RCC 7860 (cell line): Measurements from ENCODE around the gene LRRFIP2.

Experiments
- DNase-seq: peaks from one replicate; pipeline ENCODE4 v3.0.0-alpha.2; 2015; ENCODE audit warnings: low spot score
- FAIRE-seq: peaks from 2 replicates; lab custom pipeline; 2012; peaks lifted over from hg19 to GRCh38; lab: Jason Lieb, UNC

LRRFIP2 gene

DNA sequence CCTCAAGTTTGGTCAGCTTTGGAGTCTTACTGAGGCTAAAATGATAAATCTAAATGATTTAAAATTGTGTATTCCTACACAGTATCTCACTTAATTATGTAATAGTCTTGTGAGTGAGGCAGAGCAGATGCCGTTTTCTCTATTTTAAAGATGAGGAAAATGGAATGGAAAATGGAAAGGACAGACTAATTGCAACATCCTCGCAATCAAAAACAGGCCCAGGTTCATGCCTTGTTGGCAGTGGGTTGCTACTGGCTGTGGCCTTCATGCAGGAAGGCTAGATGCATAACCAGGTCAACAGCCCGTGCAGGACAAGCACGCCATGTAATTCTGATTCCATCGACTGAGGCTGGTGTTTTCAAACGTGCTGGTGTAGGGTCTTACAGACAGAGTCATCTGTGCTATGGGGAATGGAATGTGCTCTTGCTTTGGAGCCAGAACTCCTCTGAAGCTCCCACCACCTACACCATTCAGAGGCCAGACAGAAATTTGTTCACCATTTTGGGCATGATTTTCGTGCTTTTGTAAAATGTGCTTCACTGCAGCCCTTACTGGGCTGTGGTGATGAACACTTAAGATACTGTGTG is 143.2 kb downstream of the LRRFIP2 start:
- FAIRE-seq (no peak), DNase-seq (no peak)

- DNase-seq: no peak
- no peak for FAIRE-seq
Measured at GRCh38 chr3:37030588-37030987, 143.8 kb downstream of the LRRFIP2 start.

DNA sequence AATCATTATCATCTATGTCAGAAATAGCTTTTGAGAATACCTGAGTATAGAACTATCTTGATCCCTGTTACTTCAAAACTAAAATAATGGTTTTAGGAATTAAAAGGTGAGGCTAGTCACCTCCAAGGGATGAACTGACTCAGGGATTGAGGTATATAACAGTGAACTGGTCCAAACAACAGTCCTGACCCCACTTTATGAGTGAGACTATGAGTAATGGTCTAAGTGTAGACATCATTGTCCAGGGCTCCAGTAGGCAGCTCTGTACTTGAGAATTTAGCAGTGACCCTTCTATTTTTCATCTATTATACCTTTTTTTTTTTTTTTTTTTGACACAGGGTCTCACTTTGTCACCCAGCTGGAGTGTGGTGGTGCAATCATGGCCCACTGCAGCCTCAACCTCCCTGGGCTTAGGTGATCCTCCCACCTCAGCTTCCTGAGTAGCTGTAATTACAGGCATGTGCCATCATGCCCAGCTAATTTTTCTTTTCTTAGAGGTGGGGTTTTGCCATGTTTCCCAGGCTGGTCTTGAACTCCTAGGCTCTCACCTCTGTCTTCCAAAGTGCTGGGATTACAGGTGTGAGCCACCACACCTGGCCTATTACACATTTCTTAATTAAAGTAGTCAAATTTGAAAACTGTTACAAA is 144.7 kb downstream of the LRRFIP2 start:
- FAIRE-seq (no peak), DNase-seq (no peak)

- FAIRE-seq: no peak
- no peak for DNase-seq
Measured at GRCh38 chr3:37029111-37029510, 145.3 kb downstream of the LRRFIP2 start.

DNA sequence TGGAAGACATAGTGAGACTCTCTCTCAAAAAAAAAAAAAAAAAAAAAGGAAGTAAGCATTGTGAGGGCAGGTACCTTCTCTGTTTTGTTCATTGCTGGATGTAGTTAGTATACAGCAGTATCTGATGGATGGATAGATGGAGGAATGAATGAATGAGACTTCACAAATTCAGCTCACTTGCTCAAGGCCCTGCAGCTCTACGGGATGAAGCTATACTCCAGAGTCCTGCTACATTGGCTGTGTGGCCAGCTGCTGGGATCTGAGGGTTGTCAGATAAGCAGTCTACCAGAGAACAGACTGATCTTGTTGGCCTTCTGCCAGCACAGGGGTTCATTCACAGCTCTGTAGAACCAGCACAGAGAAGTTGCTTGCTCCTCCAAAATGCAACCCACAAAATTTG is 146.1 kb downstream of the LRRFIP2 start:
- no peak for FAIRE-seq
- DNase-seq: no peak

- no peak for FAIRE-seq
Measured at GRCh38 chr3:37026851-37027250, 147.5 kb downstream of the LRRFIP2 start.

GRCh38 chr3:37025561-37026335 is 148.6 kb downstream of the LRRFIP2 start:
- no peak for DNase-seq
- no peak for FAIRE-seq

More at GRCh38 chr3:37026851-37027250, 147.5 kb downstream of the LRRFIP2 start:
- DNase-seq: no peak

GRCh38 chr3:37024820-37025405 is 149.5 kb downstream of the LRRFIP2 start:
- DNase-seq (no peak), FAIRE-seq (no peak)

DNA sequence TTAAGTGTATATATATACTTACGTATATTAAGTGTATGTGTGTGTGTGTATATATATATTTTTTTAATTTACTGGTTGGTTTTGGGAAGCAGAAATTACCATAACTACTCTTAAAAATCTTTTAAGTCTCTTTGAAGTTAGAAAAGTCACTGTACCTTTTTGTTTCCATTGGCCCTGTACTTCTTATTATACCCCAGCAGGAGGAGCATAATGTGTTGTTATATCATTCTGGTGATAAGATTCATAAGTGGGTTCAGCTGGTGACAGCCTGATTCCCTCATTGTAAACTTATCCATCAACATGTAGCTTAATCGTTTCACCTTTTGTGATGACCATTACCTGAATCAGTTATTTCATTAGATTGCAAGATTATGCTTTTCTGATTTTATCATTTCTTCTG is 150.3 kb downstream of the LRRFIP2 start:
- FAIRE-seq: no peak
- peak; percentile 8 for DNase-seq

DNA sequence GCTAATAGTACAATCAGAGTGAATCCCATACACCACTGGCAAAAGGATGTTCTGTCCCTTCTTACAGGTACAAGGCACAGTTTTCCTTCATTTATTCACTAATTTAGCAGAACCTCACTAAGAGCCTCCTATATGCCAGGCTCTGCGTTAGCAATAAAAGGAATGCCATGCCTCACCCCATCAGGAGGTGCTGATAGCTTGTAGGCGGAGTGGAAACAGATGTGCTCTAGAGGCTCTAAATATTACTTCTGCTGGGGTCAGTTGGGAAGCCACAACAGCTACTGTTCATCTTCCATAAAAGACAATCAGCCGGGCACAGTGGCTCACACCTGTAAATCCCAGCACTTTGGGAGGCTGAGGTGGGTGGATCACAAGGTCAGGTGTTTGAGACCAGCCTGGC is 156.7 kb downstream of the LRRFIP2 start:
- FAIRE-seq: no peak

DNA sequence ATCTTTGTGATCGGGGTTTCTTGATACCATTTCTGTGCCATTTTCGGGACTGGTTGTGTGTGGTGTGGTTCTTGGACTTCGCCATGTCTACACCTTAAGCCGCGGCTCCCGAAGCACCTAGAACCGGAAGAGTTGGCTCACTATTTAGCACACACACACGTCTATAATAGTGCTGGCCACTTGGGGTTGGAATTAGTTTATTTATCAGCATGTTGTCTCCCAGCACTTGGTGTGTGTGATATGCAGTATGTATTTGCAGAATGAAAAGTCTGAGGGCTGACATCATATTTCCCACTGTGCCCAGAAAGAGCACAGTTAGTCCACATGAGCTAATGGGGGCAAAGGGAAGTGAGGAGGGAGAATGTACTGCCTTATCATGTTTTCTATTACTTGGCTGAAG is 157.5 kb downstream of the LRRFIP2 start:
- FAIRE-seq (no peak), DNase-seq (no peak)

More for the DNA sequence above, 156.7 kb downstream of the LRRFIP2 start:
- DNase-seq: no peak

DNA sequence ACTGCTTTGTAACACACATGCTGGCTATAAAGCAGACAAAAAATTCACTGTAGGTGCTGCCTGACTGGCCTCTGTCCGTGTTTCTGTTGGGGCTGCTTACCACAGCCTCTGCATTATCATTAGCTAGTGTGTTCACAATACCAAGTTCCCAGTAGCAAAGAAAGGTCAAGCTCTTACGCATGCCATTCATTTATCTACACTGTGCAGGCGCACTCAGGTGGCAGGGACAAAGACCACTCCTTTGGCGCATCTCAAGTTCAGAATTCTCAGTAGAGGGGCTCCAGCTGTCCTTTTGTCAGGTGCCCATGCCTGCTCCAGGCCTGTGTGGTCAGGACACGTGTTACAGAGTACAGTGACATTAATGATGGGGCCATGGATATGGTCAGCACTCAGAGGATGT is 158.7 kb downstream of the LRRFIP2 start:
- no peak for DNase-seq
- FAIRE-seq: no peak

DNA sequence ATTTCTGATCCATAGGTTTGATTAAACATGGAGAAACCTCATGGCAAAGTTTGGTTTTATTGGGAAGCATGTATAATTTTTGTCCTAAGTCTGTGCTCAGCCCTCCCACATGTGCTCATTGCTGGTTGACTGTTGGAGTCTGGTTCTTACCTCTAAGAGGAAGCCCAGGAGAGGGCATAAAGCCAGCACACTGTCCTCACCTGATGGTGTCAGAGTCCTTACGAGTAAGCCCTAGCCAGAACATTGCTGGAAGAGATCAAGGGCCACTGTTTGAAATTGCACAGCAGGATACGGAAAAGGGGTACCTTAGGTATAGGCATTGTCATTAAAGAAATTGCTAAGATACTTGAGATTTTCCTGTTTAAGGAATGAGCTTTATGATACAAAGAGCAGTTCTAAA is 159.8 kb downstream of the LRRFIP2 start:
- no peak for FAIRE-seq

More for the DNA sequence above, 159.8 kb downstream of the LRRFIP2 start:
- no peak for DNase-seq
